Activated CD4-positive, alpha-beta T cell treated with anti-CD3 and anti-CD28 coated beads, Interleukin-2, Interleukin-6, amounts not matched to agents 100 ng/mL and 50 ng/mL, durations not matched to agents 16 hours and 8 hours (primary cell): ENCODE data around the gene LMX1B.

ENCODE experiments used
- DNase-seq: peaks from one replicate; pipeline ENCODE4 v3.0.0-alpha.2; 2020

The LMX1B gene

GRCh38 chr9:126664900-126665643 lies 51.3 kb downstream of the LMX1B start:
- DNase-seq: no peak

DNA sequence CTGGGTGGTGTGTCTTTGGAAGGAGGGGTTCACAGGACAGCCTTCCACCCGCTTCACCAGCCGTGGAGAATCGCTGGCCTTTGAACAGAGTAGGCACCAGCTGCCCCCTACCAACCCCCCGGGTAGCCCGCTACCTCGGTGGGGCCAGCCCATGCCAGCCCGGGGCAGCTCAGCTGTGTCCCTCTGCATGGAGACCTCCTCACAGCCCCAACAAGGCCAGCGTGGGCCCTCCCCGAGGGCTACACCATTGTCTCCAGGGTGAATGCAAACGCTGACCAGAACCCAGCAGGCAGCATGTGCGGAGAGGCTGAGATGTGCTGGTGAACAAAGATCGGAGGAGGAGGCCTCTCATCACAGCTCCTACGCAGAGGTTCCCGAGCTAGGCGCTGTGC lies 51.9 kb downstream of the LMX1B start:
- DNase-seq: no peak

DNA sequence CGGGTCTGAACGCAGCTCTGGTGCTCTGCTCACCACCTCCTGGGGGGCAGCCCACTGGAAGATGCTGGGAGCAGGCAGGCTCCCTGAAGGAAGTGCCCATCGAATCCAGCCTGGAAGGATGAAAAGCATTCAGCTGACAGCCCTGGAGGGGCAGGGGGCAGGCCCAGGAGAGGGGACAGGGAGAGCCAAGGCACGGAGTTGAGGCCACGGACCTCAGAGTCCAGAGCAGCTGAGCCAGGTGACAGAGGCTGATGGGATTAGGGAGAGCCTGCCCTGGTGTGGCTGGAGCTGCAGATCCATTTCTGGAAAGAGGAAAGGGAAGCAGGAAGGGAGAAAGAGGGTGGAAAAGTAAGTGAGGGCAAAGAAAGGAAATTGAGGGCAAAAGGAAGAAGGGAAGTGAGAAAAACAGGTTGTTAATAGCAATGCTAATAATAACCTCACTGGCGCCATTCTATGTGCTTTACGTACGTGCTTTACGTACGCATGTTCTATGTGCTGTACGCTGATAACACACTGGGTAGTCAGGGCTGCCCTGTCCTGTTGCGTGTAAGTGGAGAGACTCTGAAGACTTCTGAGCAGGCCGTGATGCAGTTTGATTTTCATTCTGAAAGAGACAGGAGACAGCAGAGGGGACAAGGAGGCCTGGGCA lies 52.6 kb downstream of the LMX1B start:
- no peak for DNase-seq

GRCh38 chr9:126667190-126668055 lies 53.7 kb downstream of the LMX1B start:
- no peak for DNase-seq

- no peak for DNase-seq
Observed at GRCh38 chr9:126668058-126668457, 54.3 kb downstream of the LMX1B start.

GRCh38 chr9:126669108-126669507 lies 55.4 kb downstream of the LMX1B start:
- no peak for DNase-seq

DNA sequence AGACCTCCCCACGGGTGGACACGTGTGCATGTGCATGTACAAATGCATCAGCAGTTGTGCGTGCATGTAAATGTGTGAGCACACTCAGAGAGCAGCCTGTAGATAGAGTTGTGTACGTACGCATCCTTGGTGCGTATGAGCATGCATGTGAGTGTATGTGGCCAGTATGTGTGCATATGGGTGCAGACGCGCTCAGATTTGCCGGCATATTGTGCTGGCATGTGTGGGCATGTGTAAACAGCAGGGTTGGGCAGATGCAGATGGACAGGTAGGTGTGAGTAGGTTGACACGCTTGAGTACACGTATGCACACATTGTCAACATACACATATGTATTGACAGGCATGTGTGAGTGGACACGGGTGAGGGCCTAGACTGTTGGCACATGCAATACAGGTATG lies 56.5 kb downstream of the LMX1B start:
- DNase-seq: no peak

GRCh38 chr9:126671381-126671831 lies 57.7 kb downstream of the LMX1B start:
- DNase-seq: no peak

- no peak for DNase-seq
Observed at GRCh38 chr9:126671983-126672382, 58.3 kb downstream of the LMX1B start.

DNA sequence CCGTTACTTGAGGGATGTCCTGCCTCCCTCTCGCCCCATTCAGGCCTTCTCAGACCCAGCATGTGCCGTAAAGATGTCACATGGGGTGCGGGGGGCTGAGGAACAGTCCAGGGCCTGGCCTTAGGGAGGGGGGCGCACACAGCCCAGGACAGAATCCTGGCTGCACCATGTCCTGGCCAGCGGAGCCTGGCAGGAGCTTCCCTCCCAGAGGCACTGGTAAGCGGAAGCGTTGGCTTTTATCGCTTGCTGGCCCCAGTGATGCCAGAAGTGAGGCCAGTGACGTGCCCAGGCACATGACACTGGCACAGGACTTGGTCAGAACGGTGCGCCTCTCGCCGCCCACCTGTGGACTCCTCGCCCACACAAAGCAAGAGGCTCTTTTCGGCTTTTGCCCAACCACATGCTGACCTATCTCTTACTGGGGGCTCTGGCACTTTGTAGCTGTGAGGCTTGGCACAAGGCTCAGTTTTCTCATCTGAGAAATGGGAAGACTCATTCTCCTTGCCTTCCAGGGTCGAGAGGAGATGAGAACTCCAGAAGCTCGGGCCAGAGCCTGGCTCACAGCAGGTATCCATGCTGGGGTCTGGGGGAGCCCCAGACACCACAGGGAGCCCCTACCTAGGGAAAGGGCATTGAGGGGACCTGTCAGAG lies 59.0 kb downstream of the LMX1B start:
- DNase-seq: no peak

- DNase-seq: no peak
Observed at GRCh38 chr9:126673689-126674364, 60.1 kb downstream of the LMX1B start.

GRCh38 chr9:126674365-126675146 lies 60.8 kb downstream of the LMX1B start:
- no peak for DNase-seq

GRCh38 chr9:126675147-126675467 lies 61.4 kb downstream of the LMX1B start:
- DNase-seq: no peak

GRCh38 chr9:126676102-126676684 lies 62.5 kb downstream of the LMX1B start:
- DNase-seq: no peak

DNA sequence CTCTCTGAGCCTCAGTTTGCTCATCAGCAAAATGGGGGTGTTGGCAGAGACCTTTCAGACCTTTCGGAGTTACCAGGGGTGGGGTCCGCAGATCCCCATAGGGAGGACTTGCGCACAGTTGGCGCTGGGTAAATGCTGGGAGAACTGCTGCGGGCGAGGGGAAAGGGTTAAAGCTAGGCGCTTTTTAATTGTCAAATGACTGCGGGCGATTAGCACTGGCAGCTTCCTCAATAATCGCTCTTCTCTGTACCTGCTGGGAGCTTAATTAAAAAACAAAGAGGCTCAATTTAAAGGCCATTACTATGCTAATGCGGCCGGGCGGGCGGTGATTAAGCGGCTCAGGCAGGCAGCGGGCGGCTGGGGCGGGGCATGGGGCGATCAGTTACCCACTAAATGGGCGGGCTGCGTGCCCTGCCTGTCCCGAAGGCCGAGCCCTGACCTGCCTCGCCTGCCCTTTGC lies 63.0 kb downstream of the LMX1B start:
- no peak for DNase-seq

DNA sequence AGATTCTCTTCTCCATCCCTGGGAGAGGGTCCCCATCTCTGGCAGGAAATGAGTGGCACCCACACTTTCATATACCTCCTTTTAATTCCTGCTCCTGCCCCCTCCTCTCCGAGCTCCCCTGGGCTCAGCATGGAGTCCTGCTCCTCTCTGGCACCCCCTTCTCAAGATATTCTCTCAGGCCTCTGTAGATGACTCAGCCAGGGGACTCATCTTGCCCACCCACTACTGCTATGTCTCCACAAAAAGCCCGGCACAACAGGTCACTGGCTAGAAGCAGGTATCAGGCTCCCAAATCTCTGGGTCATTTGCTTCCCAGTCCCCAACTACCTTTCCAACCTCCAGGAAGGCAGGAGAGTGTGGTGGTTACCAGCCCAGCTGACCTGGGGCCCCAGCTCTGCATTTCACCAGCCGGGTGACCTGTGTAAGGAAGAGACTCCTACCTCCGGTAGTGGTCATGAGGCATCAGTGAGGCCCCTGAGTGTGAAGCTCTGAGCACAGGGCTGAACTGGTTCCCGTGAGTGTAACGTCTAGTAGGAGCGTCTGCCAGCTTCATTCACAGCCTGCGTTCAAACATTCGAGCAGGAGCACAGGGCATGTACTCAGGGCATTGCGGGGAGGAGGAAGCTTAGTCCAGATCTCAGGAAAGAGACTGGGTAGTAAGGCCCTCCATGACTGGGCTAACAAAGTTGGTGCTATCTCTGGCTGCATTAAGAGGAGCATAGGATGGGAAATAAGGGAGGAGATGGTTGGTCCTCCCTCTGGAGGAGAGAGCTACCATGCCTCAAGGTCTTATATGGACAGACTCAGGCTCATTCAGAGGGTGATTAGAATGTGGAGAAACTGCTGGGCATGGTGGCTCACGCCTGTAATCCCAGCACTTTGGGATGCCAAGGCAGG lies 63.7 kb downstream of the LMX1B start:
- DNase-seq: no peak

DNA sequence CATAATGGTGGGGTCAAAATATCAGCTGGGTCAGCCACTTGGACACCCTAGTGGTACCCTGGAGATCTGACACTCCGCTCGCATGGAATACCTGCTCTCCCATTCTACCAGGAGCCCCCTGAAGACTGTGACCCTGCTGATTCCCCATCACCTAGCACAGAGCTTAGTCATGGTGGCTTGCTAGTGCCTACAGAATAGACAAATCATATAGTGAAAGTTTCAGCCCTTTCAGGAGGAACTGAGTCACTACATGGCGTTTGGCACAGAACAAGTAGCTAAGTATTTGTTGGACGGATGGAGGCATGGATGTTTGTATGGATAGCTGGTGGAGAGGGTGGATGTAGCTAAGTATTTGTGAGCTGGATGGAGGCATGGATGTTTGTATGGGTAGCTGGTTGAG lies 65.3 kb downstream of the LMX1B start:
- peak; percentile 32 for DNase-seq

- DNase-seq: no peak
Observed at GRCh38 chr9:126681336-126681735, 67.6 kb downstream of the LMX1B start.

- no peak for DNase-seq
Observed at GRCh38 chr9:126682113-126682810, 68.5 kb downstream of the LMX1B start.
